Activated B cell treated with CpG ODN at 0.5 μM for 24 hours (primary cell): ENCODE data around the gene TTC9. TPM values are rescaled to one million over a fixed set of nuclear protein-coding genes. Genes with fewer than 3 reads are reported as not detected.

Experiments used
- ATAC-seq: fragments of 200-7000 bp; cut with Tn5 transposase; one replicate; pipeline ENCODE4 v1.10.0; 2021; ENCODE audit warnings: low read depth, mild to moderate bottlenecking, moderate library complexity
- CTCF ChIA-PET: fragments of 350-600 bp; sonication (Branson Sonifier 250); formaldehyde crosslinking; loops from one replicate; lab custom pipeline; 2021; ENCODE audit warnings: antibody characterized with exemption; lab: Charles Lee
- POLR2A ChIA-PET: fragments of 350-600 bp; sonication (Branson Sonifier 250); formaldehyde crosslinking; loops from one replicate; lab custom pipeline; 2021; ENCODE audit warnings: antibody characterized with exemption; lab: Charles Lee
- DNase-seq: peaks from one replicate; pipeline ENCODE4 v3.0.0; 2022
- H3K27ac Mint-ChIP-seq: one replicate; pipeline ENCODE4 v1.8.0; 2020; ENCODE audit warnings: mixed read lengths
- H3K27me3 Mint-ChIP-seq: one replicate; pipeline ENCODE4 v1.8.0; 2021; ENCODE audit warnings: mixed read lengths
- H3K36me3 Mint-ChIP-seq: one replicate; pipeline ENCODE4 v1.8.0; 2021; ENCODE audit warnings: low read depth, mixed read lengths
- H3K4me1 Mint-ChIP-seq: one replicate; pipeline ENCODE4 v1.8.0; 2021; ENCODE audit warnings: mixed read lengths
- H3K4me3 Mint-ChIP-seq: one replicate; pipeline ENCODE4 v1.8.0; 2020; ENCODE audit warnings: mild to moderate bottlenecking, mixed read lengths
- H3K9me3 Mint-ChIP-seq: one replicate; pipeline ENCODE4 v1.8.0; 2020; ENCODE audit warnings: mixed read lengths
- CTCF ChIP-seq: fragments of 200-600 bp; IDR thresholded peaks from one replicate; pipeline ENCODE4 v1.8.0; 2022; ENCODE audit warnings: antibody characterized with exemption, mild to moderate bottlenecking
- intact Hi-C: fragments of 100-400 bp; cut with micrococcal nuclease; formaldehyde crosslinking; loops from one replicate; pipeline ENCODE4 v1.15.1; 2024
- total RNA-seq: library from RNA; stranded (reverse); gene quantifications from 2 replicates; pipeline ENCODE4 v1.2.3, GENCODE V29; 2022

The TTC9 gene
- total RNA-seq, 1 donor from 2014 or later, result 12.4 TPM

DNA sequence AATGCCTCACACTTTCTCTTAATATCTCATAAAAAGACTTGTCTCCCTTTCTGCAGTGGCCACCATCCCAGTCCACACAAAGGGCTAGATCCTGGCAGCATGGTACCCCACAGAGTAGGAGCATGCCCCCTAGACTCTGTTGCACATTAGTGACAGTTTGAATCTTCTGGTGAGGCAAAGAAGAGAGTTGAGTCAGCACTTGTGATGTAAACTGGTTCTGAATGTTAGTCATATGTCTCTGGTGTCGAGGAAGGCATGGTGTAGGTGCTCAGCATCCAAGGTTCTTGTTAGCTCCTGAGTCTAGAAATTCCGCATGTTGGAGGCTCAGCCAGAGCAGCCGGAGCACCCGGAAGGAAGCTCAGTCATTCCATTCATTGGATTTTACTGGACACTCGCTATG lies 9.8 kb downstream of the TTC9 start:
- Mint-ChIP-seq H3K4me1 (peaks cover 77% of the 10 kb centered on the region), H3K27me3 (no peaks in the 10 kb centered on the region), H3K4me3 (no peak overlapping the region), H3K36me3 (peaks cover 41% of the 10 kb centered on the region), H3K27ac (peak overlapping the region; percentile 65), H3K9me3 (no peaks in the 10 kb centered on the region)
- ChIA-PET CTCF (no interaction called here), POLR2A (interaction anchor here (0.7 to 10.9 kb wide), 3 partner anchors 8 to 158 kb away, joined by 3 to 172 read pairs (median 3); partner anchors contain the start of gene TTC9)
- intact Hi-C loops, result loop anchor here (10.0 kb wide), 1 partner anchor 1037 kb away; the partner anchor contains the start of gene SUSD6
- ATAC-seq (no peak), DNase-seq (no peak)
- TF ChIP-seq CTCF, result no peak

DNA sequence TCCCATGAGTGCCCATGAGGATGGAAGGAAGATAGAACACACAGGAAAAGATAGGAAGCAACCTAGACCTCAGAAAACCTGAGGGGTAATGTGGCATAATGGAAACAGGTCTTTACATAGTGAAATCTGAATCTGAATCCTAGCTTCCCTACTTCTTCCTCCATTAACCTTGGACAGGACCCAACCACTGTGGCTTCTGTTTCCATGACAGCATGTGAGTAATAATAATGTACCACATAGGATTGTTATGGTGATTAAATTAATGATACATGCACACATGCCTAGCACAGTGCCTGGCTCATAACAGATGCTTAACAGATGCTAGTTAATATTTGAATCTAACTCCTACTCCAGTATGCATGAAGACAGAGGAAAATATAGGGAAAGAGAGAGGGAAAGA lies 11.2 kb downstream of the TTC9 start:
- DNase-seq (no peak), ATAC-seq (no peak)
- intact Hi-C loops, result loop anchor here (10.0 kb wide), 1 partner anchor 1038 kb away; the partner anchor contains the start of gene SUSD6
- H3K9me3 Mint-ChIP-seq, result no peaks in the 10 kb centered on the region
- POLR2A ChIA-PET, result interaction anchor here (10.9 kb wide), 1 partner anchor 9 kb away, joined by 172 read pairs; the partner anchor contains the start of gene TTC9
- no peak overlapping the region for H3K4me3 Mint-ChIP-seq
- H3K36me3 Mint-ChIP-seq, result peaks cover 39% of the 10 kb centered on the region
- peak overlapping the region; percentile 75 for H3K27ac Mint-ChIP-seq
- CTCF ChIA-PET, result interaction anchor here (1.1 kb wide), 1 partner anchor 61 kb away, joined by 3 read pairs; no protein-coding TSS in a partner anchor
- no peaks in the 10 kb centered on the region for H3K27me3 Mint-ChIP-seq
- H3K4me1 Mint-ChIP-seq, result peaks cover 80% of the 10 kb centered on the region
- no peak for TF ChIP-seq CTCF

DNA sequence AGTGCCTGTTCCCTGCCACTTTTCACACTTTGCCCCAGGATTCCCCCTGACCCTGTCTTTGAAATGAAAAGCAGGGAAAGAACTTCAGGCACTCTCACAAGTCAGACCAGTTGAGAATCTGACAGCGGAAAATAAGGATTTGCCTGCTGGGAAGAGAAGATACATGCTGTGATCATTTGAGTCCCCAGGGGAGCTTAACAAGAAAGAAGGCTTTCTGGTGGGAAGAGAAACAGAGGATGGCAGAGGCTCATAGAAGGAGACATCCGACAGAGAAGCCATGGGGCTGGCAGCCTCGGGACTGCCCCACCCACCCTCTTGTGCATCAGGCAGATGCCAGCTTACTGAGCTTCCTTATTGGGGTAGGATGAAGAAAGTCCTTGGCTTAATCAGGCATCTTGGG lies 11.9 kb downstream of the TTC9 start:
- peaks cover 37% of the 10 kb centered on the region for H3K36me3 Mint-ChIP-seq
- ChIA-PET POLR2A (interaction anchor here (1.0 to 10.9 kb wide), 5 partner anchors 10 to 155 kb away, joined by 3 to 172 read pairs (median 8); partner anchors contain the start of genes MAP3K9 and TTC9), CTCF (interaction anchor here (1.1 to 1.3 kb wide), 3 partner anchors 11 to 66 kb away, joined by 3 to 5 read pairs (median 4); partner anchors contain the start of gene TTC9)
- H3K4me3 Mint-ChIP-seq, result peak overlapping the region; percentile 21
- H3K9me3 Mint-ChIP-seq, result no peaks in the 10 kb centered on the region
- no peak for DNase-seq
- no peaks in the 10 kb centered on the region for H3K27me3 Mint-ChIP-seq
- no peak for ATAC-seq
- intact Hi-C loops, result loop anchor here (10.0 kb wide), 1 partner anchor 1039 kb away; the partner anchor contains the start of gene SUSD6
- no peak for TF ChIP-seq CTCF
- H3K4me1 Mint-ChIP-seq, result peaks cover 79% of the 10 kb centered on the region
- H3K27ac Mint-ChIP-seq, result peak overlapping the region; percentile 75

DNA sequence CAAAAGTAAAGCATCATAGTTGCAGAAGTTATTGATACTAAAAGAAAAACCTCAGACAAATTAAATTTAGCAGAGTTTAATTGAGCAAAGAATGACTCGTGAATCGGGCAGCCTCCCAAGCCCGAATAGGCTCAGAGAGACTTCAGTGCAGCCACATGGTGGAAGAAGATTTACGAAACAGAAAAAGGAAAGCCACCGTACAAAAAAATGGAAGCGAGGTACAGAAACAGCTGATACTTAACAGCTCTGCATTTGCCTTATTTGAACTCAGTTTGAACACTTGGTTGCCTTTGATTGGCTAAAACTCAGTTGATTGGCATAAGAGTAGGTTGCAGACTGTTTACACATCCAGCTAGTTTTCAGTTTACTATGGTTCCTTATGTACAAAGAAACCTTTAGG lies 12.9 kb downstream of the TTC9 start:
- POLR2A ChIA-PET, result interaction anchor here (0.7 to 10.9 kb wide), 12 partner anchors 11 to 1045 kb away, joined by 3 to 172 read pairs (median 4); partner anchors contain the start of genes MAP3K9 and TTC9
- peak overlapping the region; percentile 80 for H3K4me3 Mint-ChIP-seq
- H3K4me1 Mint-ChIP-seq, result peaks cover 82% of the 10 kb centered on the region
- ATAC-seq (no peak), DNase-seq (no peak)
- CTCF ChIA-PET, result interaction anchor here (0.7 to 1.3 kb wide), 3 partner anchors 11 to 65 kb away, joined by 3 to 6 read pairs (median 4); no protein-coding TSS in a partner anchor
- H3K27ac Mint-ChIP-seq, result peak overlapping the region; percentile 98
- H3K9me3 Mint-ChIP-seq, result no peaks in the 10 kb centered on the region
- intact Hi-C loops, result loop anchor here (1.0 to 10.0 kb wide), 3 partner anchors 12 to 1040 kb away; partner anchors contain the start of gene SUSD6
- H3K36me3 Mint-ChIP-seq, result peaks cover 36% of the 10 kb centered on the region
- TF ChIP-seq CTCF, result no peak
- no peaks in the 10 kb centered on the region for H3K27me3 Mint-ChIP-seq
